Stimulated activated CD4-positive, alpha-beta T cell treated with anti-CD3 and anti-CD28 coated beads, Interleukin-1b, Interleukin-23, amount 100 ng/mL, for 1 hour (primary cell): Measurements from ENCODE around the gene KLKB1.
"Not testable (repeated sequence)": the region's sequence is repeated elsewhere in the genome, so short reads cannot be mapped to it uniquely, and the experiment has no call there.

ENCODE experiments used
- DNase-seq, 2 donors: peaks; one replicate each; pipeline ENCODE4 v3.0.0-alpha.2; 2020; ENCODE audit warnings: low read depth in 2 of 2

KLKB1 gene

GRCh38 chr4:186265250-186265649, 37.9 kb downstream of the KLKB1 start:
- DNase-seq = not testable (repeated sequence)

- no peak for DNase-seq
Observed at GRCh38 chr4:186265683-186266652, 38.7 kb downstream of the KLKB1 start, which contains the start of gene F11. Gene F11 (plus strand): TSS chr4:186266189. CDS start chr4:186267137, 948 bp downstream.

GRCh38 chr4:186266729-186267456, 39.6 kb downstream of the KLKB1 start:
- DNase-seq = no peak

GRCh38 chr4:186271081-186271678, 43.9 kb downstream of the KLKB1 start:
- DNase-seq = no peak

GRCh38 chr4:186272699-186273391, 45.5 kb downstream of the KLKB1 start:
- no peak for DNase-seq

GRCh38 chr4:186273392-186273789, 46.1 kb downstream of the KLKB1 start:
- not testable (repeated sequence) for DNase-seq

- DNase-seq = no peak
Observed at GRCh38 chr4:186283311-186283710, 56.0 kb downstream of the KLKB1 start.

GRCh38 chr4:186285147-186285546, 57.8 kb downstream of the KLKB1 start:
- DNase-seq = no peak

- no peak for DNase-seq
Observed at GRCh38 chr4:186286581-186286980, 59.3 kb downstream of the KLKB1 start.

- DNase-seq = no peak
Observed at GRCh38 chr4:186291256-186291890, 64.1 kb downstream of the KLKB1 start.

- DNase-seq = no peak
Observed at GRCh38 chr4:186294160-186294559, 66.9 kb downstream of the KLKB1 start.

- DNase-seq = no peak
Observed at GRCh38 chr4:186296481-186296880, 69.2 kb downstream of the KLKB1 start.

GRCh38 chr4:186297013-186297645, 69.8 kb downstream of the KLKB1 start:
- DNase-seq = no peak

- no peak for DNase-seq
Observed at GRCh38 chr4:186298031-186298647, 70.8 kb downstream of the KLKB1 start.

GRCh38 chr4:186299291-186299690, 72.0 kb downstream of the KLKB1 start:
- no peak for DNase-seq

GRCh38 chr4:186300659-186301390, 73.5 kb downstream of the KLKB1 start:
- no peak for DNase-seq

GRCh38 chr4:186304216-186304615, 76.9 kb downstream of the KLKB1 start:
- no peak for DNase-seq

GRCh38 chr4:186304866-186305505, 77.7 kb downstream of the KLKB1 start:
- no peak for DNase-seq

- no peak for DNase-seq
Observed at GRCh38 chr4:186307497-186307896, 80.2 kb downstream of the KLKB1 start.
